ENCODE results near the gene UBTF. TPM values are rescaled to one million over a fixed set of nuclear protein-coding genes. Genes with fewer than 3 reads are reported as not detected.

The UBTF gene
- total RNA-seq, 1 experiment from 2014 or later, result 74.3 TPM

GRCh38 chr17:44255915-44256314 is 36.4 kb upstream of the UBTF start:
- TF ChIP-seq, protein P1, sequence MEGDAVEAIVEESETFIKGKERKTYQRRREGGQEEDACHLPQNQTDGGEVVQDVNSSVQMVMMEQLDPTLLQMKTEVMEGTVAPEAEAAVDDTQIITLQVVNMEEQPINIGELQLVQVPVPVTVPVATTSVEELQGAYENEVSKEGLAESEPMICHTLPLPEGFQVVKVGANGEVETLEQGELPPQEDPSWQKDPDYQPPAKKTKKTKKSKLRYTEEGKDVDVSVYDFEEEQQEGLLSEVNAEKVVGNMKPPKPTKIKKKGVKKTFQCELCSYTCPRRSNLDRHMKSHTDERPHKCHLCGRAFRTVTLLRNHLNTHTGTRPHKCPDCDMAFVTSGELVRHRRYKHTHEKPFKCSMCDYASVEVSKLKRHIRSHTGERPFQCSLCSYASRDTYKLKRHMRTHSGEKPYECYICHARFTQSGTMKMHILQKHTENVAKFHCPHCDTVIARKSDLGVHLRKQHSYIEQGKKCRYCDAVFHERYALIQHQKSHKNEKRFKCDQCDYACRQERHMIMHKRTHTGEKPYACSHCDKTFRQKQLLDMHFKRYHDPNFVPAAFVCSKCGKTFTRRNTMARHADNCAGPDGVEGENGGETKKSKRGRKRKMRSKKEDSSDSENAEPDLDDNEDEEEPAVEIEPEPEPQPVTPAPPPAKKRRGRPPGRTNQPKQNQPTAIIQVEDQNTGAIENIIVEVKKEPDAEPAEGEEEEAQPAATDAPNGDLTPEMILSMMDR (IDR thresholded peaks at IDR 0.05; ENCODE audit: insufficient read depth in 1 of 2, low read depth in 1 of 2, low read length in 1 of 2, severe bottlenecking in 1 of 2, unreplicated experiment in 1 of 2), result no peak
- CTCF ChIA-PET, result interaction anchor here (0.5 kb wide), 1 partner anchor 14 kb away, joined by 6 read pairs; no protein-coding TSS in a partner anchor
- H3K9me3 Mint-ChIP-seq (ENCODE audit: unreplicated experiment), result no peaks in the 10 kb centered on the region

GRCh38 chr17:44254361-44255095 is 35.1 kb upstream of the UBTF start:
- Histone ChIP-seq H3K4me3 (ENCODE audit: low read depth, low read length) (no peak overlapping the region), H3K4me1 (no peaks in the 10 kb centered on the region), H3K9me3 (no peaks in the 10 kb centered on the region), H3K36me3 (ENCODE audit: control insufficient read depth, insufficient read depth, low read length) (no peaks in the 10 kb centered on the region), H3K27me3 (replicated peaks; ENCODE audit: control insufficient read depth, insufficient read depth, low read length) (no peaks in the 10 kb centered on the region)
- TF ChIP-seq, protein P1 (IDR thresholded peaks at IDR 0.05; ENCODE audit: insufficient read depth in 1 of 2, low read depth in 1 of 2, low read length in 1 of 2, severe bottlenecking in 1 of 2, unreplicated experiment in 1 of 2), result no peak
- Mint-ChIP-seq H3K27ac (ENCODE audit: unreplicated experiment) (no peak overlapping the region), H3K4me3 (ENCODE audit: unreplicated experiment) (no peak overlapping the region), H3K36me3 (ENCODE audit: insufficient read depth, unreplicated experiment) (no peaks in the 10 kb centered on the region), H3K27me3 (ENCODE audit: insufficient read depth, unreplicated experiment) (peaks cover 5% of the 10 kb centered on the region), H3K4me1 (ENCODE audit: low read depth, unreplicated experiment) (no peaks in the 10 kb centered on the region), H3K9me3 (ENCODE audit: unreplicated experiment) (no peaks in the 10 kb centered on the region)
- no peak for DNase-seq
- ChIA-PET CTCF (interaction anchor here (0.6 kb wide), 1 partner anchor 61 kb away, joined by 3 read pairs; no protein-coding TSS in a partner anchor), POLR2A (no interaction called here)
- no TSS peak for BruUV-seq (replicated peaks)
- intact Hi-C loops (cut with micrococcal nuclease; ENCODE audit: unreplicated experiment), result no loop called here

More at GRCh38 chr17:44255915-44256314, 36.4 kb upstream of the UBTF start:
- H3K36me3 ChIP-seq (ENCODE audit: control insufficient read depth, insufficient read depth, low read length), result no peaks in the 10 kb centered on the region
- no peaks in the 10 kb centered on the region for H3K27me3 ChIP-seq (replicated peaks; ENCODE audit: control insufficient read depth, insufficient read depth, low read length)
- H3K36me3 Mint-ChIP-seq (ENCODE audit: insufficient read depth, unreplicated experiment), result no peaks in the 10 kb centered on the region
- DNase-seq, result no peak
- H3K27ac Mint-ChIP-seq (ENCODE audit: unreplicated experiment), result no peak overlapping the region
- H3K4me3 Mint-ChIP-seq (ENCODE audit: unreplicated experiment), result no peak overlapping the region
- intact Hi-C loops (cut with micrococcal nuclease; ENCODE audit: unreplicated experiment), result no loop called here
- peaks cover 5% of the 10 kb centered on the region for H3K27me3 Mint-ChIP-seq (ENCODE audit: insufficient read depth, unreplicated experiment)
- no peak overlapping the region for H3K4me3 ChIP-seq (ENCODE audit: low read depth, low read length)
- H3K4me1 ChIP-seq, result no peaks in the 10 kb centered on the region
- no peaks in the 10 kb centered on the region for H3K9me3 ChIP-seq
- POLR2A ChIA-PET, result no interaction called here
- no TSS peak for BruUV-seq (replicated peaks)
- no peaks in the 10 kb centered on the region for H3K4me1 Mint-ChIP-seq (ENCODE audit: low read depth, unreplicated experiment)

DNA sequence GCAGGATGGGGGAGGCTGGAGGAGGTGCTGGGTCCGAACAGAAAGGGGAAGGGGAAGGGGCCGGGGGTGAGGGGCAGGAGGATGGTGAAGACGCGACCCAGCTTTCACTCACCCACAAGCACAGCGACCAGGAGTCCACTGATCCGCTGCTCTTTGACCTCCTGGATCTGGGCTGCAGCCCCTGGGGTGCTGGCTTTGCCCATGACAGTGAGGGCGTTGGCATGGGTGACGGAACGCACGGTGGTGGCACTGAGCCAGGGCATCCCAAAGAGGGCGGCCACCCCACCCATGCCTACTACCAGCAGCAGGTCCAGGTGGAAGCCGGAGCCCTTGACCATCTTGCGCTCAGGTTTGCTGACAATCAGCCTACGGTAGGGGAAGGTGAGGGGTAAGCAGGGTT is 33.5 kb upstream of the UBTF start:
- no peak overlapping the region for H3K4me3 Mint-ChIP-seq (ENCODE audit: unreplicated experiment)
- H3K4me1 Mint-ChIP-seq (ENCODE audit: low read depth, unreplicated experiment), result no peaks in the 10 kb centered on the region
- POLR2A ChIA-PET, result no interaction called here
- Histone ChIP-seq H3K4me1 (no peaks in the 10 kb centered on the region), H3K9me3 (no peaks in the 10 kb centered on the region), H3K36me3 (ENCODE audit: control insufficient read depth, insufficient read depth, low read length) (no peaks in the 10 kb centered on the region), H3K4me3 (ENCODE audit: low read depth, low read length) (no peak overlapping the region), H3K27me3 (replicated peaks; ENCODE audit: control insufficient read depth, insufficient read depth, low read length) (no peaks in the 10 kb centered on the region)
- CTCF ChIA-PET, result no interaction called here
- DNase-seq, result no peak
- intact Hi-C loops (cut with micrococcal nuclease; ENCODE audit: unreplicated experiment), result no loop called here
- TF ChIP-seq, protein P1 (IDR thresholded peaks at IDR 0.05; ENCODE audit: insufficient read depth in 1 of 2, low read depth in 1 of 2, low read length in 1 of 2, severe bottlenecking in 1 of 2, unreplicated experiment in 1 of 2), result no peak
- BruUV-seq (replicated peaks), result no TSS peak
- peaks cover 5% of the 10 kb centered on the region for H3K27me3 Mint-ChIP-seq (ENCODE audit: insufficient read depth, unreplicated experiment)
- H3K36me3 Mint-ChIP-seq (ENCODE audit: insufficient read depth, unreplicated experiment), result no peaks in the 10 kb centered on the region
- H3K9me3 Mint-ChIP-seq (ENCODE audit: unreplicated experiment), result no peaks in the 10 kb centered on the region
- no peak overlapping the region for H3K27ac Mint-ChIP-seq (ENCODE audit: unreplicated experiment)

Data from Caco-2 (cell line).